ENCODE results near the gene CLEC11A. TPM values are rescaled to one million over a fixed set of nuclear protein-coding genes. Genes with fewer than 3 reads are reported as not detected.
A peak's percentile ranks its signal among the peaks of the same experiment; 100 is the strongest.

CLEC11A gene
- total and polyA plus RNA-seq, 2 of the 8 experiments (the other 6 are each of a cell fraction or from before 2014, with no cell fraction given), result 4.3 to 17.4 TPM

DNA sequence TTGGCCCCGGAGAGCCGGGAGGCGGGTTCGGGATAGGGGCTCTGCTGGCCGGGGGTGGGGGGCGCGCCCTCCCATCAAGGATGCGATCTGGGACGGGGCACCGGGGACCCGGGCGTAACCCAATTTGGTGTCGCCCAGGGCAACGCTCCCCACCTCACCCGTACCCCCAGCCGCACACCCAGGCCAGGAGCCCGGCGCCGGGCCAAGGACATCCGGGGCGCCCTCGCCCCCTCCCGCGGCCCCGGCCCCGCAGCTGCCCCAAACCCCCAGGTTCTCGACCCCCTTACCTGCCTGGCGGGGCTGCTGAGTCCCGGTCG lies 4.1 kb upstream of the CLEC11A start:
- H3K14ac ChIP-seq (ENCODE audit: insufficient read length), result no peak overlapping the region
- DNase-seq (ENCODE audit: low read depth in 1 of 2, low spot score in 2 of 2) (no peak), FAIRE-seq (no peak)
- H4K91ac ChIP-seq (replicated peaks; ENCODE audit: insufficient read length, low read length), result no peak overlapping the region
- H2AK5ac ChIP-seq (ENCODE audit: low read depth, low read length), result no peak overlapping the region
- H3K4me3 ChIP-seq (ENCODE audit: extremely low read depth in 1 of 4, insufficient read depth in 2 of 4, low read depth in 3 of 4, low read length in 4 of 4), result peak overlapping the region; percentile 38 to 94 (median 56); a peak in 6 of 8 replicates
- peaks cover 3 to 42% (median 30%) of the 10 kb centered on the region in 4 experiments for H3K27me3 ChIP-seq (replicated peaks in 1 of 4; ENCODE audit: control insufficient read depth in 3 of 4, extremely low read depth in 1 of 4, insufficient read depth in 3 of 4, low read length in 3 of 4)
- H3K79me1 ChIP-seq (ENCODE audit: low read depth, low read length), result no peaks in the 10 kb centered on the region
- H3K23ac ChIP-seq (ENCODE audit: insufficient read length), result no peak overlapping the region
- no peaks in the 10 kb centered on the region; a peak in 1 of 8 replicates for H3K36me3 ChIP-seq (ENCODE audit: control insufficient read depth in 2 of 4, insufficient read depth in 4 of 4, low read length in 3 of 4)
- H4K5ac ChIP-seq (ENCODE audit: insufficient read length, low read depth, low read length), result no peak overlapping the region
- H3K4ac ChIP-seq (replicated peaks; ENCODE audit: insufficient read length, low read depth, low read length), result no peak overlapping the region
- no CpG with 5 or more reads among the region's 30 CpGs for whole genome bisulfite sequencing, 2 experiments (ENCODE audit: extremely low coverage in 1 of 2, insufficient coverage in 1 of 2, insufficient read length in 1 of 2, insufficient replicate concordance in 2 of 2, low coverage in 1 of 2, low lambda C conversion rate in 2 of 2, missing lambda C conversion rate in 1 of 2)
- H3K23me2 ChIP-seq (ENCODE audit: low read depth, low read length), result peaks cover 3% of the 10 kb centered on the region; the same call in 1 of the 2 replicates
- no peak overlapping the region for H2BK12ac ChIP-seq (ENCODE audit: low read depth, low read length)
- no peaks in the 10 kb centered on the region for H3K79me2 ChIP-seq (ENCODE audit: control insufficient read depth in 1 of 2, insufficient read depth in 2 of 2, low read length in 2 of 2)
- H3K4me1 ChIP-seq (replicated peaks in 1 of 4; ENCODE audit: control insufficient read depth in 3 of 4, insufficient read depth in 4 of 4, low read length in 3 of 4), result peaks cover 5 to 36% (median 24%) of the 10 kb centered on the region in 4 experiments
- peak overlapping the region; percentile 49 to 72 for H3K4me2 ChIP-seq (ENCODE audit: insufficient read depth in 1 of 2, low read depth in 2 of 2, low read length in 2 of 2)
- H4K20me1 ChIP-seq (replicated peaks in 1 of 2; ENCODE audit: control insufficient read depth in 1 of 2, insufficient read depth in 2 of 2, low read length in 2 of 2), result peaks cover 1 to 4% of the 10 kb centered on the region in 2 experiments
- no peak overlapping the region for H3K9ac ChIP-seq (replicated peaks in 1 of 4; ENCODE audit: extremely low read depth in 1 of 4, low read depth in 3 of 4, low read length in 3 of 4)
- no peak overlapping the region for H2AFZ ChIP-seq (ENCODE audit: low read length)
- ChIA-PET POLR2A (ENCODE audit: partially characterized antibody) (interaction anchor here (0.6 to 11.8 kb wide), 3 partner anchors 61 to 86 kb away, joined by 3 to 72 read pairs (median 3); no protein-coding TSS in a partner anchor), CTCF (ENCODE audit: partially characterized antibody) (interaction anchor here (1.0 to 3.6 kb wide), 3 partner anchors 10 to 49 kb away, joined by 3 to 26 read pairs (median 3); no protein-coding TSS in a partner anchor)
- H3K9me3 ChIP-seq (ENCODE audit: insufficient read depth in 2 of 2, low read depth in 1 of 2, low read length in 1 of 2), result no peaks in the 10 kb centered on the region
- H2BK5ac ChIP-seq (ENCODE audit: low read depth, low read length), result no peak overlapping the region
- no peak overlapping the region for H2BK15ac ChIP-seq (ENCODE audit: low read length)
- no peak overlapping the region for H3K27ac ChIP-seq (ENCODE audit: low read depth, low read length)
- no peak overlapping the region for H2BK20ac ChIP-seq (ENCODE audit: low read length)
- TF ChIP-seq KDM4A (IDR thresholded peaks at IDR 0.05; ENCODE audit: low read depth, low read length, severe bottlenecking), result peak; percentile 31
- no peak for TF ChIP-seq GABPA (IDR thresholded peaks at IDR 0.05; ENCODE audit: borderline replicate concordance, insufficient read depth, low read length)
- H2BK120ac ChIP-seq (replicated peaks; ENCODE audit: low read depth, low read length), result no peak overlapping the region
- no peak overlapping the region for H3K18ac ChIP-seq (ENCODE audit: extremely low read depth, low read length)
- H3K56ac ChIP-seq (replicated peaks; ENCODE audit: insufficient read length, low read depth, low read length), result no peak overlapping the region
- H4K8ac ChIP-seq (ENCODE audit: extremely low read depth, insufficient read depth, low read length), result no peak overlapping the region; the same call in 1 of the 2 replicates
